Measurements from ENCODE around the gene SLC4A2.

Gene SLC4A2

GRCh38 chr7:151046603-151047573, 12.5 kb upstream of the SLC4A2 start:
- TF ChIP-seq ESRRG (CRISPR knock-in tag; IDR thresholded peaks at IDR 0.05) (no peak), ARNTL (CRISPR knock-in tag; IDR thresholded peaks at IDR 0.05; ENCODE audit: borderline replicate concordance, low read depth) (no peak), ZFP3 (CRISPR knock-in tag; IDR thresholded peaks at IDR 0.05) (0 out of 2 replicates have a peak, but pooled peaks have one; percentile 23)
- TF ChIP-seq, protein P1, sequence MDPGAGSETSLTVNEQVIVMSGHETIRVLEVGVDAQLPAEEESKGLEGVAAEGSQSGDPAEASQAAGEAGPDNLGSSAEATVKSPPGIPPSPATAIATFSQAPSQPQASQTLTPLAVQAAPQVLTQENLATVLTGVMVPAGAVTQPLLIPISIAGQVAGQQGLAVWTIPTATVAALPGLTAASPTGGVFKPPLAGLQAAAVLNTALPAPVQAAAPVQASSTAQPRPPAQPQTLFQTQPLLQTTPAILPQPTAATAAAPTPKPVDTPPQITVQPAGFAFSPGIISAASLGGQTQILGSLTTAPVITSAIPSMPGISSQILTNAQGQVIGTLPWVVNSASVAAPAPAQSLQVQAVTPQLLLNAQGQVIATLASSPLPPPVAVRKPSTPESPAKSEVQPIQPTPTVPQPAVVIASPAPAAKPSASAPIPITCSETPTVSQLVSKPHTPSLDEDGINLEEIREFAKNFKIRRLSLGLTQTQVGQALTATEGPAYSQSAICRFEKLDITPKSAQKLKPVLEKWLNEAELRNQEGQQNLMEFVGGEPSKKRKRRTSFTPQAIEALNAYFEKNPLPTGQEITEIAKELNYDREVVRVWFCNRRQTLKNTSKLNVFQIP (CRISPR knock-in tag; IDR thresholded peaks at IDR 0.05; ENCODE audit: borderline replicate concordance, low read depth): no peak
- TF ChIP-seq, protein P2, sequence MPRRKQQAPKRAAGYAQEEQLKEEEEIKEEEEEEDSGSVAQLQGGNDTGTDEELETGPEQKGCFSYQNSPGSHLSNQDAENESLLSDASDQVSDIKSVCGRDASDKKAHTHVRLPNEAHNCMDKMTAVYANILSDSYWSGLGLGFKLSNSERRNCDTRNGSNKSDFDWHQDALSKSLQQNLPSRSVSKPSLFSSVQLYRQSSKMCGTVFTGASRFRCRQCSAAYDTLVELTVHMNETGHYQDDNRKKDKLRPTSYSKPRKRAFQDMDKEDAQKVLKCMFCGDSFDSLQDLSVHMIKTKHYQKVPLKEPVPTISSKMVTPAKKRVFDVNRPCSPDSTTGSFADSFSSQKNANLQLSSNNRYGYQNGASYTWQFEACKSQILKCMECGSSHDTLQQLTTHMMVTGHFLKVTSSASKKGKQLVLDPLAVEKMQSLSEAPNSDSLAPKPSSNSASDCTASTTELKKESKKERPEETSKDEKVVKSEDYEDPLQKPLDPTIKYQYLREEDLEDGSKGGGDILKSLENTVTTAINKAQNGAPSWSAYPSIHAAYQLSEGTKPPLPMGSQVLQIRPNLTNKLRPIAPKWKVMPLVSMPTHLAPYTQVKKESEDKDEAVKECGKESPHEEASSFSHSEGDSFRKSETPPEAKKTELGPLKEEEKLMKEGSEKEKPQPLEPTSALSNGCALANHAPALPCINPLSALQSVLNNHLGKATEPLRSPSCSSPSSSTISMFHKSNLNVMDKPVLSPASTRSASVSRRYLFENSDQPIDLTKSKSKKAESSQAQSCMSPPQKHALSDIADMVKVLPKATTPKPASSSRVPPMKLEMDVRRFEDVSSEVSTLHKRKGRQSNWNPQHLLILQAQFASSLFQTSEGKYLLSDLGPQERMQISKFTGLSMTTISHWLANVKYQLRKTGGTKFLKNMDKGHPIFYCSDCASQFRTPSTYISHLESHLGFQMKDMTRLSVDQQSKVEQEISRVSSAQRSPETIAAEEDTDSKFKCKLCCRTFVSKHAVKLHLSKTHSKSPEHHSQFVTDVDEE (CRISPR knock-in tag; IDR thresholded peaks at IDR 0.05): no peak
- ATAC-seq: peak; percentile 65

DNA sequence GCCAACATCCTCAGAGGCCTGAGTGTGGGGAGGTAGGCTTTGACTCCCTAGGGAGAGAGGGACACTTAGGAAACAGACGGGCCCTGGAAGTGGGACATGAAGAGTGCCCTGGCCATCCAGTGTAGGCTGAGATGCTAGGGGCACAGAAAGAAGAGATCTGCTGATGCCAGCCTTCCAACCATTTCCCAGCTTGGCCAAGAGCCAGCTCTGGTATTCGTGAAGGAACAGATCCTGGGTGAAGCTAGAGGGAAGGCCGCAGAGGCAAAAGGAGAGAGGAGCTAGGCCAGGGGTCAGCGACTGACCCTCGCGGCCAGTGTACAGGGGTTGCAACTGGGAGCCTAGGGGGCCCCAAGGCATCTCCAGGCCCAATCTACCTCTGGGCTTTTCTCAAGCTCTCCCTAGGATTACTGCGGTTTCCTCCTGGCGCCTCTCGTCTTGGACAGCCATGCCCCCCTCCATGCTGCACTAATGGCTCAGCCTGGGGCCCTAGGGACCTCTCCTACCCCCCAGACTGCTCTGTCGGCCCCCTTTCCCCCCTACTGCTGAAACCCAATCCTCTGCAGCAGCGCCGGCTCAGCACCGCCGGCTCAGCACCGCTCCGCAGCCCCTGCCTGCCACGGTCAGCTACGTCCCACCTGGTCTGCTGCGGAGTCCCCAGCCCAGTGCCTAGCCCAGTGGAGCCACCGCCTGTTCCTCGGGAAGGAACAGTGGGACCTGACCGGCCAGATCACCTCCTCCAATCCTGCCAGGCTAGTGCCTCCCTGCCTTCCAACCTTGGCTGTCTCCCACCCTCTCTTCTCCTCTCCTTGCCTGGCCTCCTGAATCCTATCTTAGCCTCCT, 11.2 kb upstream of the SLC4A2 start, which contains the start of gene ASIC3:
ASIC3 (plus strand) TSS at position 556 of the 840 bp plus-strand sequence. CDS start 355 bp downstream, outside the sequence.
- TF ChIP-seq, protein P2 (CRISPR knock-in tag; IDR thresholded peaks at IDR 0.05): no peak
- TF ChIP-seq SNAI2 (CRISPR knock-in tag; IDR thresholded peaks at IDR 0.05) (no peak), ESRRG (CRISPR knock-in tag; IDR thresholded peaks at IDR 0.05) (no peak), ZFP3 (CRISPR knock-in tag; IDR thresholded peaks at IDR 0.05) (no peak), OSR1 (CRISPR knock-in tag; IDR thresholded peaks at IDR 0.05) (no peak), TCF4 (CRISPR knock-in tag; IDR thresholded peaks at IDR 0.05; ENCODE audit: borderline replicate concordance) (no peak), ZFP30 (CRISPR knock-in tag; IDR thresholded peaks at IDR 0.05) (no peak), GLIS3 (CRISPR knock-in tag; IDR thresholded peaks at IDR 0.05) (no peak), ZC3H10 (CRISPR knock-in tag; IDR thresholded peaks at IDR 0.05) (no peak), CREB5 (CRISPR knock-in tag; IDR thresholded peaks at IDR 0.05; ENCODE audit: low read depth) (no peak), ARNTL (CRISPR knock-in tag; IDR thresholded peaks at IDR 0.05; ENCODE audit: borderline replicate concordance, low read depth) (no peak), CSDC2 (CRISPR knock-in tag; IDR thresholded peaks at IDR 0.05) (no peak), CSRNP3 (CRISPR knock-in tag; IDR thresholded peaks at IDR 0.05) (no peak), PPARA (CRISPR knock-in tag; IDR thresholded peaks at IDR 0.05; ENCODE audit: borderline replicate concordance) (no peak)
- TF ChIP-seq, protein P1 (CRISPR knock-in tag; IDR thresholded peaks at IDR 0.05; ENCODE audit: borderline replicate concordance, low read depth): no peak
- ATAC-seq: peak; percentile 1
